GM12892 (cell line): ENCODE data around the gene AP2M1.

Experiments
- POLR2A ChIP-seq: IDR thresholded peaks from 2 replicates; pipeline ENCODE4 v1.6.1; 2011; ENCODE audit warnings: low read depth, low read length, control low read depth
- POLR2AphosphoS5 ChIP-seq: IDR thresholded peaks from 2 replicates; pipeline ENCODE4 v1.6.1; 2011; ENCODE audit warnings: low read depth, low read length, control low read depth

- TF ChIP-seq POLR2A (no peak), POLR2AphosphoS5 (no peak)
Measured at GRCh38 chr3:184181596-184181995, 6.9 kb downstream of the AP2M1 start.
